Stomach (tissue), 9 donors: Measurements from ENCODE around the gene SERPINI1. TPM values are rescaled to one million over a fixed set of nuclear protein-coding genes. Genes with fewer than 3 reads are reported as not detected.

Experiments
- DNase-seq, 2 donors: peaks; one replicate each; pipeline versions ENCODE4 v3.0.0 to v3.0.0-alpha.2; 2013 to 2019
- H3K27ac ChIP-seq, 5 donors: fragments of 200-600 bp in 4 of 5; sonication (generic) in 4 of 5; one replicate each; pipeline ENCODE4 v1.5.1; 2013 to 2019; ENCODE audit warnings: mild to moderate bottlenecking in 1 of 5, moderate library complexity in 1 of 5
- H3K27me3 ChIP-seq, 3 donors: fragments of 200-600 bp; sonication (generic); one replicate each; pipeline ENCODE4 v1.5.1; 2017 to 2019; ENCODE audit warnings: mixed run types in 1 of 3
- H3K36me3 ChIP-seq, 4 donors: fragments of 200-600 bp; sonication (generic); 1 replicate in 3 of 4; 2 replicates in 1 of 4; pipeline ENCODE4 v1.5.1; 2016 to 2019
- H3K4me1 ChIP-seq, 4 donors: fragments of 200-600 bp; sonication (generic); one replicate each; pipeline ENCODE4 v1.5.1; 2016 to 2019
- H3K4me3 ChIP-seq, 4 donors: fragments of 200-600 bp; sonication (generic) in 3 of 4; one replicate each; pipeline ENCODE4 v1.5.1; 2016 to 2019; ENCODE audit warnings: mild to moderate bottlenecking in 1 of 4
- H3K9me3 ChIP-seq, 4 donors: fragments of 200-600 bp; sonication (generic); one replicate each; pipeline ENCODE4 v1.5.1; 2016 to 2019
- CTCF ChIP-seq, 7 experiments: fragments of 450-650 bp in 4 of 7; fragments of 200-600 bp in 3 of 7; sonication (generic) in 3 of 7; IDR thresholded peaks; one replicate each; pipeline ENCODE4 v1.5.1; 2016 to 2019; ENCODE audit warnings: antibody characterized with exemption in 7 of 7, control low read depth in 2 of 7, mild to moderate bottlenecking in 1 of 7
- EP300 ChIP-seq: sonication (generic); formaldehyde crosslinking; IDR thresholded peaks from one replicate; pipeline ENCODE4 v1.6.1; 2017; ENCODE audit warnings: antibody characterized with exemption
- POLR2A ChIP-seq, 4 donors: fragments of 450-650 bp; IDR thresholded peaks; one replicate each; pipeline ENCODE4 v1.6.1; 2016; ENCODE audit warnings: antibody characterized with exemption in 4 of 4, control low read depth in 2 of 4, mild to moderate bottlenecking in 1 of 4, moderate library complexity in 1 of 4
- POLR2AphosphoS5 ChIP-seq, 3 donors: sonication (generic); formaldehyde crosslinking; IDR thresholded peaks; one replicate each; pipeline ENCODE4 v1.6.1; 2016; ENCODE audit warnings: antibody characterized with exemption in 3 of 3
- WGBS, 5 donors: extraction: QIAGEN DNeasy Blood & Tissue Kit in 3 of 5; methylation state at CpG; one replicate each; pipeline versions ENCODE4 v1.1.5 to v1.1.7; 2013 to 2018; 5-methylcytosine and 5-hydroxymethylcytosine counted together
- intact Hi-C: fragments of 100-400 bp; cut with DNase I; formaldehyde crosslinking; loops from one replicate; pipeline ENCODE4 v1.15.1; 2023; ENCODE audit warnings: low total_unique reads
- polyA plus RNA-seq, 3 donors: library from polyadenylated mRNA; stranded (reverse); fragments of 200-250 nt; gene quantifications; one replicate each; pipeline ENCODE4 v1.2.3, GENCODE V29; 2013
- total RNA-seq, 5 donors: library from RNA; depleted of rRNA; stranded (reverse); fragments of >200 nt; gene quantifications; one replicate each; pipeline versions ENCODE4 v1.1.0 to v1.2.3, GENCODE V29; 2014 to 2016
- donor health status: healthy with polysubstance abuse.
- donor health status: Bipolar disorder and iron deficiency.
- donor health status: healthy.

The SERPINI1 gene
- total and polyA plus RNA-seq, 8 donors: 5.9 to 8.6 (median 6.4) TPM; not detected in 3

GRCh38 chr3:167728632-167729323 is 6.7 kb upstream of the SERPINI1 start:
- no peak overlapping the region for H3K27ac ChIP-seq
- no peak overlapping the region for H3K4me3 ChIP-seq
- TF ChIP-seq POLR2A (IDR thresholded peaks at IDR 0.05) (no peak), CTCF (IDR thresholded peaks at IDR 0.05) (no peak), POLR2AphosphoS5 (IDR thresholded peaks at IDR 0.05) (no peak), EP300 (no peak)
- no peaks in the 10 kb centered on the region for H3K27me3 ChIP-seq
- 43 to 59% (median 56%) methylated on average over 3 of the region's 3 CpGs for WGBS, 5 donors
- peaks cover 19 to 87% (median 52%) of the 10 kb centered on the region in 4 donors for H3K4me1 ChIP-seq
- H3K9me3 ChIP-seq: no peaks in the 10 kb centered on the region
- no peak for DNase-seq
- intact Hi-C loops: no loop called here
- H3K36me3 ChIP-seq: no peaks in the 10 kb centered on the region

- WGBS, 5 donors: 80 to 96% (median 92%) methylated on average over 2 of the region's 2 CpGs
- peaks cover 19 to 84% (median 52%) of the 10 kb centered on the region in 4 donors for H3K4me1 ChIP-seq
These were observed 5.9 kb upstream of the SERPINI1 start for GRCh38 chr3:167729591-167729990.

GRCh38 chr3:167731393-167731792 is 4.1 kb upstream of the SERPINI1 start:
- 89 to 96% (median 90%) methylated on average over 2 of the region's 2 CpGs for WGBS, 5 donors
- intact Hi-C loops: no loop called here
- DNase-seq: no peak
- Histone ChIP-seq H3K36me3 (no peaks in the 10 kb centered on the region), H3K4me1 (peaks cover 24 to 86% (median 54%) of the 10 kb centered on the region in 4 donors), H3K27me3 (no peaks in the 10 kb centered on the region), H3K9me3 (no peaks in the 10 kb centered on the region), H3K27ac (no peak overlapping the region), H3K4me3 (no peak overlapping the region)
- TF ChIP-seq POLR2AphosphoS5 (IDR thresholded peaks at IDR 0.05) (no peak), EP300 (no peak), CTCF (IDR thresholded peaks at IDR 0.05) (no peak), POLR2A (IDR thresholded peaks at IDR 0.05) (no peak)

More at GRCh38 chr3:167729591-167729990, 5.9 kb upstream of the SERPINI1 start:
- DNase-seq: no peak
- Histone ChIP-seq H3K4me3 (no peak overlapping the region), H3K9me3 (no peaks in the 10 kb centered on the region), H3K27me3 (no peaks in the 10 kb centered on the region), H3K36me3 (no peaks in the 10 kb centered on the region), H3K27ac (no peak overlapping the region)
- intact Hi-C loops: no loop called here
- no peak for TF ChIP-seq CTCF (IDR thresholded peaks at IDR 0.05)
- TF ChIP-seq EP300: no peak
- TF ChIP-seq POLR2AphosphoS5 (IDR thresholded peaks at IDR 0.05): no peak
- TF ChIP-seq POLR2A (IDR thresholded peaks at IDR 0.05): no peak

- Histone ChIP-seq H3K27ac (no peak overlapping the region), H3K36me3 (no peaks in the 10 kb centered on the region), H3K9me3 (no peaks in the 10 kb centered on the region), H3K4me3 (no peak overlapping the region), H3K4me1 (peaks cover 19 to 81% (median 55%) of the 10 kb centered on the region in 4 donors), H3K27me3 (no peaks in the 10 kb centered on the region)
- intact Hi-C loops: no loop called here
- TF ChIP-seq POLR2A (IDR thresholded peaks at IDR 0.05): no peak
- no peak for TF ChIP-seq CTCF (IDR thresholded peaks at IDR 0.05)
- TF ChIP-seq POLR2AphosphoS5 (IDR thresholded peaks at IDR 0.05): no peak
- no peak for TF ChIP-seq EP300
- 45 to 57% (median 55%) methylated on average over 7 of the region's 7 CpGs for WGBS, 5 donors
- DNase-seq: no peak
These were observed 3.0 kb upstream of the SERPINI1 start for GRCh38 chr3:167732313-167733065.
